Peyer's patch (tissue), 4 donors: ENCODE data around the gene ZNF776. TPM values are rescaled to one million over a fixed set of nuclear protein-coding genes. Genes with fewer than 3 reads are reported as not detected.

ENCODE experiments used
- DNase-seq, 3 donors: peaks; one replicate each; pipeline ENCODE4 v3.0.0-alpha.2; 2017 to 2019
- H3K27ac ChIP-seq, 4 donors: fragments of 200-600 bp; sonication (generic); one replicate each; pipeline ENCODE4 v1.5.1; 2016 to 2019
- H3K27me3 ChIP-seq, 2 donors: fragments of 200-600 bp; sonication (generic); one replicate each; pipeline ENCODE4 v1.5.1; 2019
- H3K36me3 ChIP-seq, 3 donors: fragments of 200-600 bp; sonication (generic); one replicate each; pipeline ENCODE4 v1.5.1; 2016 to 2019
- H3K4me1 ChIP-seq, 4 donors: fragments of 200-600 bp; sonication (generic); one replicate each; pipeline ENCODE4 v1.5.1; 2016 to 2019
- H3K4me3 ChIP-seq, 4 donors: fragments of 200-600 bp; sonication (generic); 1 replicate in 3 of 4; 2 replicates in 1 of 4; pipeline ENCODE4 v1.5.1; 2016 to 2019; ENCODE audit warnings: mild to moderate bottlenecking in 1 of 4
- H3K9me3 ChIP-seq, 4 donors: fragments of 200-600 bp; sonication (generic); one replicate each; pipeline ENCODE4 v1.5.1; 2016 to 2019; ENCODE audit warnings: mild to moderate bottlenecking in 1 of 4
- CTCF ChIP-seq, 6 experiments: fragments of 450-650 bp in 4 of 6; fragments of 200-600 bp in 2 of 6; sonication (generic) in 1 of 6; IDR thresholded peaks; one replicate each; pipeline ENCODE4 v1.5.1; 2017 to 2019; ENCODE audit warnings: antibody characterized with exemption in 6 of 6, mild to moderate bottlenecking in 3 of 6, moderate library complexity in 1 of 6
- POLR2A ChIP-seq, 2 donors: fragments of 450-650 bp; IDR thresholded peaks; one replicate each; pipeline ENCODE4 v1.5.1; 2017; ENCODE audit warnings: antibody characterized with exemption in 2 of 2, mild to moderate bottlenecking in 2 of 2, moderate library complexity in 2 of 2
- total RNA-seq, 4 donors: library from RNA; depleted of rRNA; stranded (reverse); fragments of >200 nt; gene quantifications; one replicate each; pipeline ENCODE4 v1.1.0, GENCODE V29; 2016

The ZNF776 gene
- total RNA-seq, 4 donors from 2014 or later: 11.3 to 25.6 (median 15.8) TPM

GRCh38 chr19:57769345-57770131 lies 22.9 kb downstream of the ZNF776 start, which contains the start of gene ZNF586:
TSS of gene ZNF586 (plus strand) at chr19:57769676. CDS start at chr19:57769843, 167 bp downstream.
- peak; percentile 86 to 95 (median 88) for DNase-seq
- Histone ChIP-seq H3K4me3 (peak within 1 kb of the TSS; percentile 76 to 97 (median 84)), H3K36me3 (peaks cover 0 to 26% (median 0%) of the 10 kb centered on the region in 3 donors), H3K4me1 (peaks cover 0 to 7% (median 0%) of the 10 kb centered on the region in 4 donors), H3K27me3 (no peaks in the 10 kb centered on the region), H3K27ac (peak within 1 kb of the TSS; percentile 70 to 86 (median 85)), H3K9me3 (peaks cover 0 to 41% (median 2%) of the 10 kb centered on the region in 4 donors)
- TF ChIP-seq CTCF (IDR thresholded peaks at IDR 0.05) (no peak), POLR2A (IDR thresholded peaks at IDR 0.05) (peak; percentile 45)

GRCh38 chr19:57771417-57771816 lies 24.8 kb downstream of the ZNF776 start:
- H3K4me1 ChIP-seq: peaks cover 0 to 7% (median 0%) of the 10 kb centered on the region in 4 donors
- no peak for TF ChIP-seq POLR2A (IDR thresholded peaks at IDR 0.05)
- no peak for TF ChIP-seq CTCF (IDR thresholded peaks at IDR 0.05)
- H3K36me3 ChIP-seq: peaks cover 0 to 45% (median 0%) of the 10 kb centered on the region in 3 donors
- DNase-seq: no peak
- no peak overlapping the region for H3K27ac ChIP-seq
- H3K27me3 ChIP-seq: no peaks in the 10 kb centered on the region
- peaks cover 0 to 46% (median 2%) of the 10 kb centered on the region in 4 donors for H3K9me3 ChIP-seq
- H3K4me3 ChIP-seq: no peak overlapping the region

GRCh38 chr19:57773488-57773887 lies 26.9 kb downstream of the ZNF776 start:
- H3K27me3 ChIP-seq: no peaks in the 10 kb centered on the region
- peaks cover 0 to 63% (median 3%) of the 10 kb centered on the region in 4 donors for H3K9me3 ChIP-seq
- H3K36me3 ChIP-seq: peaks cover 0 to 66% (median 0%) of the 10 kb centered on the region in 3 donors

GRCh38 chr19:57776764-57777296 lies 30.2 kb downstream of the ZNF776 start:
- Histone ChIP-seq H3K4me3 (no peak overlapping the region), H3K4me1 (no peaks in the 10 kb centered on the region), H3K36me3 (peaks cover 0 to 92% (median 0%) of the 10 kb centered on the region in 3 donors), H3K9me3 (peaks cover 0 to 82% (median 13%) of the 10 kb centered on the region in 4 donors), H3K27ac (no peak overlapping the region), H3K27me3 (no peaks in the 10 kb centered on the region)
- TF ChIP-seq POLR2A (IDR thresholded peaks at IDR 0.05): no peak
- TF ChIP-seq CTCF (IDR thresholded peaks at IDR 0.05): no peak
- DNase-seq: no peak

More at GRCh38 chr19:57773488-57773887, 26.9 kb downstream of the ZNF776 start:
- DNase-seq: no peak
- Histone ChIP-seq H3K4me1 (peaks cover 0 to 7% (median 0%) of the 10 kb centered on the region in 4 donors), H3K27ac (no peak overlapping the region), H3K4me3 (no peak overlapping the region)
- TF ChIP-seq POLR2A (IDR thresholded peaks at IDR 0.05): no peak
- no peak for TF ChIP-seq CTCF (IDR thresholded peaks at IDR 0.05)

- peaks cover 0 to 84% (median 0%) of the 10 kb centered on the region in 3 donors for H3K36me3 ChIP-seq
Measured at GRCh38 chr19:57778336-57778735, 31.7 kb downstream of the ZNF776 start.

More at GRCh38 chr19:57778336-57778735, 31.7 kb downstream of the ZNF776 start:
- DNase-seq: no peak
- Histone ChIP-seq H3K9me3 (peaks cover 0 to 86% (median 13%) of the 10 kb centered on the region in 4 donors), H3K4me1 (no peaks in the 10 kb centered on the region), H3K27ac (no peak overlapping the region), H3K4me3 (no peak overlapping the region), H3K27me3 (no peaks in the 10 kb centered on the region)
- TF ChIP-seq POLR2A (IDR thresholded peaks at IDR 0.05): no peak
- TF ChIP-seq CTCF (IDR thresholded peaks at IDR 0.05): no peak
